Pancreas (tissue), 10 donors: Measurements from ENCODE around the gene OSGEP. TPM values are rescaled to one million over a fixed set of nuclear protein-coding genes. Genes with fewer than 3 reads are reported as not detected.

ENCODE experiments used
- ATAC-seq, 4 donors: fragments of 200-7000 bp; cut with Tn5 transposase; one replicate each; pipeline versions ENCODE4 v1.8.0 to v1.9.1; 2020; ENCODE audit warnings: mild to moderate bottlenecking in 4 of 4, moderate library complexity in 4 of 4
- DNase-seq, 6 donors: peaks; one replicate each; pipeline ENCODE4 v3.0.0-alpha.2; 2020
- FAIRE-seq: peaks from 2 replicates; lab custom pipeline; 2012; peaks lifted over from hg19 to GRCh38; lab: Jason Lieb, UNC
- H3K27ac ChIP-seq, 4 donors: fragments of 200-600 bp; sonication (generic); 1 replicate in 3 of 4; 2 replicates in 1 of 4; pipeline versions ENCODE4 v1.5.0 to v1.8.0; 2020
- H3K27me3 ChIP-seq, 4 donors: fragments of 200-600 bp; one replicate each; pipeline ENCODE4 v1.8.0; 2021
- H3K36me3 ChIP-seq, 3 donors: fragments of 200-600 bp; sonication (generic) in 1 of 3; one replicate each; pipeline versions ENCODE4 v1.5.0 to v1.8.0; 2020 to 2021
- H3K4me1 ChIP-seq, 3 donors: fragments of 200-600 bp; one replicate each; pipeline ENCODE4 v1.8.0; 2021
- H3K4me3 ChIP-seq, 4 donors: fragments of 200-600 bp; sonication (generic) in 2 of 4; one replicate each; pipeline versions ENCODE4 v1.5.0 to v1.8.0; 2020 to 2021
- H3K9me3 ChIP-seq, 4 donors: fragments of 200-600 bp; one replicate each; pipeline ENCODE4 v1.8.0; 2021
- WGBS, 2 donors: extraction: QIAGEN DNeasy Blood & Tissue Kit; methylation state at CpG; one replicate each; pipeline ENCODE4 v1.1.7; 2013; 5-methylcytosine and 5-hydroxymethylcytosine counted together
- intact Hi-C, 3 donors: fragments of 100-400 bp; cut with DNase I; formaldehyde crosslinking; loops; one replicate each; pipeline versions ENCODE4 v1.11.1 to v1.14.2; 2022
- polyA plus RNA-seq, 2 donors: library from polyadenylated mRNA; stranded (reverse); fragments of 200-250 nt; gene quantifications; one replicate each; pipeline ENCODE4 v1.2.3, GENCODE V29; 2013
- total RNA-seq, 6 donors: library from RNA; stranded (reverse); fragmentation: NEBNext Ultra II Directional in 4 of 6; extraction: Animal tissue kit (Norgen Biotek cat#: 25700) in 4 of 6; gene quantifications; one replicate each; pipeline versions ENCODE4 v1.2.1 to v1.2.4, GENCODE V29; 2021 to 2023
- TF ChIP-seq, protein P1 (sequence below), 4 donors: fragments of 200-600 bp; sonication (generic) in 3 of 4; IDR thresholded peaks; one replicate each; pipeline versions ENCODE4 v1.5.0 to v1.8.0; 2021; ENCODE audit warnings: antibody characterized with exemption in 4 of 4
- donor health status: healthy with polysubstance abuse.
- donor health status: DM: no; HTN: no; CAD: no; lungs with moderate emphysema.
- donor health status: DM: no; HTN: no; CAD: no.
- donor health status: control.
- donor health status: control.
- donor health status: Bipolar disorder and iron deficiency.
- donor health status: DM: yes; HTN: yes; CAD: no.
- donor health status: DM: no; HTN: no; CAD: no.
- donor health status: DM: no; HTN: no; CAD: no.
- donor health status: DM: yes; HTN: yes; CAD: no.

OSGEP gene
- total and polyA plus RNA-seq, 8 donors = 11.4 to 69.8 (median 14.7) TPM

DNA sequence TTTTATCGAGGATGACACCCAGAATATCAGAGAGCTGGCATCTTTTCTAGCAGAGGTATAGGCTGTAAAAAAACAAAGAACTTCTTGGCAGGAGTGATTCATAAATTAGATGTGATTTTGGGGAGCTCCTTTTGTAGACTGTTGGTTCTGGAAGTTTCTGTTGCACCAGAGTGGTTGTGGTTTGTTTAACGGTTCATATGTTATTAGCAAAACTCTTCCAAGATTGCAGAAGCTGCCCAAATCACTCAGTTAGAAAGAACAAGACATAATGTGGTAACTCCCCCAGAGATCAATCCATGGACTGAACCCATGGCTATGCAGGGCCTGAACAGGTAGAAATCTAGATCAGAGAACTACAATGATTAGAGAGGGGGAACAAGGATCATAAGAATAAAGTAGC, 44.0 kb upstream of the OSGEP start:
- Histone ChIP-seq H3K27ac (no peak overlapping the region), H3K36me3 (no peaks in the 10 kb centered on the region), H3K4me3 (no peak overlapping the region), H3K9me3 (no peaks in the 10 kb centered on the region), H3K4me1 (no peaks in the 10 kb centered on the region), H3K27me3 (no peaks in the 10 kb centered on the region)
- ATAC-seq (no peak), FAIRE-seq (no peak), DNase-seq (no peak)
- TF ChIP-seq, protein P1, sequence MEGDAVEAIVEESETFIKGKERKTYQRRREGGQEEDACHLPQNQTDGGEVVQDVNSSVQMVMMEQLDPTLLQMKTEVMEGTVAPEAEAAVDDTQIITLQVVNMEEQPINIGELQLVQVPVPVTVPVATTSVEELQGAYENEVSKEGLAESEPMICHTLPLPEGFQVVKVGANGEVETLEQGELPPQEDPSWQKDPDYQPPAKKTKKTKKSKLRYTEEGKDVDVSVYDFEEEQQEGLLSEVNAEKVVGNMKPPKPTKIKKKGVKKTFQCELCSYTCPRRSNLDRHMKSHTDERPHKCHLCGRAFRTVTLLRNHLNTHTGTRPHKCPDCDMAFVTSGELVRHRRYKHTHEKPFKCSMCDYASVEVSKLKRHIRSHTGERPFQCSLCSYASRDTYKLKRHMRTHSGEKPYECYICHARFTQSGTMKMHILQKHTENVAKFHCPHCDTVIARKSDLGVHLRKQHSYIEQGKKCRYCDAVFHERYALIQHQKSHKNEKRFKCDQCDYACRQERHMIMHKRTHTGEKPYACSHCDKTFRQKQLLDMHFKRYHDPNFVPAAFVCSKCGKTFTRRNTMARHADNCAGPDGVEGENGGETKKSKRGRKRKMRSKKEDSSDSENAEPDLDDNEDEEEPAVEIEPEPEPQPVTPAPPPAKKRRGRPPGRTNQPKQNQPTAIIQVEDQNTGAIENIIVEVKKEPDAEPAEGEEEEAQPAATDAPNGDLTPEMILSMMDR (IDR thresholded peaks at IDR 0.05) = no peak
- WGBS, 2 donors = 56 to 74% methylated on average over 2 of the region's 2 CpGs
- intact Hi-C loops = no loop called here

DNA sequence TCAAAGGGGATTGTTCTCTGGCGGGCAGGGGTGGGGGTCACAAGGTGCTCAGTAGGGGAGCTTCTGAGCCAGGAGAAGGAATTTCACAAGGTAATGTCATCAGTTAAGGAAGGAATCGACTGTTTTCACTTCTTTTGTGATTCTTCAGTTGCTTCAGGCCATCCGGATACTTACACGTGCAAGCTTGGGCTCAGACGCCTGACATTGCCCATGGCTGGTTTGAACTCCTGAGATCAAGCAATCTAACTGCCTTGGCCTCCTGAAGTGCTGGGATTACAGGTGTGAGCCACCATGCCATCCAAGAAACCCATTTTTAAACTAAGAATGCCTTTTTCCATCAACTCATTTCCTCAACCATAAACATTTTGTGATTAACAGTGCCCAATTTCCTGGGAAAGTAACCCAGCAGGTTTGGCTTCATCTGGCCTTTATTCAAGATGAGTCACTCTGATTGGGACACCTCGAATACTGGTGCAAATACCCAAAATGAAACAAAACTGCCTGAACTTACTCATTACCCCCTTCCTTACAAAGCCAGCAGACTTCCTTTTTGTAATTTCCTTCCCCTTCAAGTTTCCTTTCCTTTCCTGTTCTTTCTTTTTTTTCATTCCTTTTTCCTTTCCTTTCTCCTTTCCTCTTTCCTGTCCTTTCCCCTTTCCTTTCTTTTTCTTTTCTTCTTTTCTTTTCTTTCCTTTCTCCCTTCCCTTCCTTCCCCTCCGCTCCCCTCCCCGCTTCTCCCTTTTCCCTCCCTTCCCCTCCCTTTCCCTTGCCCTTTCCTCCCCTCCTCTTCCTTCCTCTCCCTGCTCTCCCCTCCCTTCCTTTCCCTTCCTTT, 40.5 kb upstream of the OSGEP start:
- Histone ChIP-seq H3K4me1 (no peaks in the 10 kb centered on the region), H3K36me3 (no peaks in the 10 kb centered on the region), H3K4me3 (no peak overlapping the region), H3K9me3 (no peaks in the 10 kb centered on the region), H3K27me3 (no peaks in the 10 kb centered on the region), H3K27ac (no peak overlapping the region)
- ATAC-seq (no peak), DNase-seq (no peak), FAIRE-seq (no peak)
- 75 to 81% methylated on average over 8 of the region's 8 CpGs for WGBS, 2 donors
- intact Hi-C loops = no loop called here
- TF ChIP-seq, protein P1 (IDR thresholded peaks at IDR 0.05) = no peak

DNA sequence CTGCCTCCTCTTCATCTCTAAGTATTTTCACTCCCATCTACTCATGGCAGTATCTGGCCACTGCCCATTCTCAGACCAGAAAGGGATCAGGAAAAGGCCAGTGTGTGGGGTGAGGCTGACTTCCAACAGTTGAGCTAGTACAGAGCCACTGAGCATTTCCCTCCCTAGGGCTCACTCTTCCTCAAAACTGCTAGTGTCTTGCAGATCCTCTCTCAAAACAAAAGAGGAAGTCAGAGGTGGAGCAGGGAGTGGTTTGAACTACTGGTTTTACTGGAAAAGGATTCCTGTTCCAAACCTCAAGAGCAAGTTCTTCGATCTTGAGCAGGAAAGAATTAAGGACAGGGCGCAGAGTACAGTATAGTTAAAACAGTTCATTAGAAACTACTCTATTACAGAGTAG, 39.0 kb upstream of the OSGEP start:
- no peak for FAIRE-seq
- 48 to 76% methylated on average over 2 of the region's 2 CpGs for WGBS, 2 donors
- Histone ChIP-seq H3K4me3 (no peak overlapping the region), H3K4me1 (no peaks in the 10 kb centered on the region), H3K36me3 (no peaks in the 10 kb centered on the region), H3K9me3 (no peaks in the 10 kb centered on the region), H3K27me3 (no peaks in the 10 kb centered on the region), H3K27ac (no peak overlapping the region)
- TF ChIP-seq, protein P1 (IDR thresholded peaks at IDR 0.05) = no peak
- ATAC-seq = peak in 1 of 4 donors; percentile 56
- DNase-seq = no peak
- intact Hi-C loops = no loop called here

DNA sequence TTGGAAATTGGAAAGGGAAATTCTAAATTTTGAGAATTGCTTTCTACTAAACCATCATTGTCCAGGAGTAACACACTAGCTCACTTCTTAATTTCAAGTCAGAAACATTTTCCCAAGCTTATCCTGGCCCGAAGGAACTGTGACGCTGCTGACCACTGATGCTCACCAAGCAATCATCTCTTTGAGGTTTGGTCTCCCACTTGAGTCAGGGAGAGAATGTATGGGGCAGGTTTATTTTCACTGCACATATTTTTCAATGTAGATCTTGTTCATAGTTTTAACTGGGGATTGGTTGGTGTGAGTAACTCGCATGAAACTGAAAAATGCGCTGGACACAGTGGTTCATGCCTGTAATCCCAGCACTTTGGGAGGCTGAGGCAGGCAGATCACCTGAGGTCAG, 37.9 kb upstream of the OSGEP start:
- intact Hi-C loops = no loop called here
- no peak for ATAC-seq
- no peaks in the 10 kb centered on the region for H3K27me3 ChIP-seq
- no peaks in the 10 kb centered on the region for H3K36me3 ChIP-seq
- H3K4me3 ChIP-seq = no peak overlapping the region
- no peak overlapping the region for H3K27ac ChIP-seq
- TF ChIP-seq, protein P1 (IDR thresholded peaks at IDR 0.05) = no peak
- FAIRE-seq = no peak
- WGBS, 2 donors = 92 to 94% methylated on average over 4 of the region's 4 CpGs
- DNase-seq = no peak
- H3K9me3 ChIP-seq = no peaks in the 10 kb centered on the region
- no peaks in the 10 kb centered on the region for H3K4me1 ChIP-seq

- DNase-seq (no peak), ATAC-seq (no peak), FAIRE-seq (no peak)
- intact Hi-C loops = no loop called here
- H3K4me1 ChIP-seq = no peaks in the 10 kb centered on the region
- 40 to 47% methylated on average over 6 of the region's 6 CpGs for WGBS, 2 donors
- H3K36me3 ChIP-seq = no peaks in the 10 kb centered on the region
- no peak overlapping the region for H3K4me3 ChIP-seq
- no peaks in the 10 kb centered on the region for H3K27me3 ChIP-seq
- no peaks in the 10 kb centered on the region for H3K9me3 ChIP-seq
- no peak overlapping the region for H3K27ac ChIP-seq
- TF ChIP-seq, protein P1 (IDR thresholded peaks at IDR 0.05) = no peak
Observed at GRCh38 chr14:20490563-20490962, 36.0 kb upstream of the OSGEP start.
